ENCODE results near the gene FUCA2.

Gene FUCA2

GRCh38 chr6:143510991-143511891, at the start of gene FUCA2:
Gene FUCA2 (minus strand): TSS chr6:143511720. CDS start chr6:143511634, 86 bp downstream.
- DNase-seq (ENCODE audit: low spot score), result peak; percentile 61

- DNase-seq (ENCODE audit: low spot score), result no peak
These were observed 49.7 kb upstream of the FUCA2 start for GRCh38 chr6:143561105-143561704.

- no peak for DNase-seq (ENCODE audit: low spot score)
These were observed 47.6 kb upstream of the FUCA2 start for GRCh38 chr6:143559051-143559660.

- DNase-seq (ENCODE audit: low spot score), result no peak
These were observed 45.0 kb upstream of the FUCA2 start for GRCh38 chr6:143556529-143556928.

GRCh38 chr6:143555582-143555981, 44.1 kb upstream of the FUCA2 start:
- DNase-seq (ENCODE audit: low spot score), result no peak

DNA sequence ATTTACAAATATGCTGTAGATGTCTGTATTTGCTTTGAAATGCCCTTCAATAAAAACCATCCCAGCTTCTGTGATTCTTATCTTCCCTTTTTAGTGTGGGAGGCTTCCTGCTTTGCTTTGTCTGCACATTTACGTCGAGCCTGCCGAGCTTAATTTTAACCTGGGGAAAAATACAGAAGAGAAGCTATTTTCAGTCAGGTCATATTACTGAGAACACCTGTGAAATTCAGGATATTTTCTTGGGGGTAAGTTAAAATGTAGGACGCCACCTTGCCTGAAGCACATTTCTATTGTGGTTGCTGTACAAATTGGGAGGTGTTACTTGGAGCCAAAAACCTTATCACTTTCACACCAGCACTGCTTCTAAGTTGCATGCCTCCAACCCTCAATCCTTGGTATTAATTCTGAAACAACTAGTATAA, 43.6 kb upstream of the FUCA2 start:
- no peak for DNase-seq (ENCODE audit: low spot score)

DNA sequence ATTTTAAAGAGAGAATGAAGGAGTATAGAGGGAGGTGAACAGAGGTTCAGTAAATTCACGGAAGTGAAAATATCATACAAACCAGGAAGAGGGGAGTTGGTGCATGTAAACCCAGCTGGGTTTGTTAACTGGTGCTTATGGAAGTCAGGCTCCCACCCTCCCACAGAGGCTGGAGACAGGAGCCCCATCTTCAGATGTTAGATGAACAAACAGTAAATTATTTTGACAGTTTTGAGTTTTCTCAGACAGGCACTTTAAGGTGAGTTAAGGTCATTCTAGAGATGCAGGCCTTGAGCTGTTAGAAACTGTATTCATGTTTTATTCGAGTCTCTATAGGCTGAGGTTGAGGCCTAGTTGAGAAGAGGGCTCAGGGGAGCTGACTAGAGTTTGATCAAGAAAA, 41.8 kb upstream of the FUCA2 start:
- DNase-seq (ENCODE audit: low spot score), result no peak

DNA sequence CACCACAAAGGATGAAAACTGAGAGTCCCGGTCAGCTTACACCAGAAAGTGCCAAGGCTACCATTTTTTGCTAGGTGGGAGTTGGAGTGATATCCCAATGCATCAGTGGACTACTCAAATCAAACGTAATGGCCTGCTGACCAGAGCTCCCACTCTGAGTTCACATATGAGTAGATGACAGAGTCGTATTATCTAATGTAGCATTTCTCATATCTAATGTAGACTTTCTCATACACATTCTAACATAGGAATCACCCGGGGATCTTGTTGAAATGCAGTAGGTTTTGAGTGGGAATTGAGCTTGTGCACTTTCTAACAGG, 38.4 kb upstream of the FUCA2 start:
- DNase-seq (ENCODE audit: low spot score), result no peak

GRCh38 chr6:143549221-143549948, 37.9 kb upstream of the FUCA2 start:
- DNase-seq (ENCODE audit: low spot score), result no peak

- no peak for DNase-seq (ENCODE audit: low spot score)
These were observed 35.1 kb upstream of the FUCA2 start for GRCh38 chr6:143546599-143546998.

- DNase-seq (ENCODE audit: low spot score), result no peak
These were observed 34.5 kb upstream of the FUCA2 start for GRCh38 chr6:143545976-143546547.

- no peak for DNase-seq (ENCODE audit: low spot score)
These were observed 33.6 kb upstream of the FUCA2 start for GRCh38 chr6:143545165-143545564.

DNA sequence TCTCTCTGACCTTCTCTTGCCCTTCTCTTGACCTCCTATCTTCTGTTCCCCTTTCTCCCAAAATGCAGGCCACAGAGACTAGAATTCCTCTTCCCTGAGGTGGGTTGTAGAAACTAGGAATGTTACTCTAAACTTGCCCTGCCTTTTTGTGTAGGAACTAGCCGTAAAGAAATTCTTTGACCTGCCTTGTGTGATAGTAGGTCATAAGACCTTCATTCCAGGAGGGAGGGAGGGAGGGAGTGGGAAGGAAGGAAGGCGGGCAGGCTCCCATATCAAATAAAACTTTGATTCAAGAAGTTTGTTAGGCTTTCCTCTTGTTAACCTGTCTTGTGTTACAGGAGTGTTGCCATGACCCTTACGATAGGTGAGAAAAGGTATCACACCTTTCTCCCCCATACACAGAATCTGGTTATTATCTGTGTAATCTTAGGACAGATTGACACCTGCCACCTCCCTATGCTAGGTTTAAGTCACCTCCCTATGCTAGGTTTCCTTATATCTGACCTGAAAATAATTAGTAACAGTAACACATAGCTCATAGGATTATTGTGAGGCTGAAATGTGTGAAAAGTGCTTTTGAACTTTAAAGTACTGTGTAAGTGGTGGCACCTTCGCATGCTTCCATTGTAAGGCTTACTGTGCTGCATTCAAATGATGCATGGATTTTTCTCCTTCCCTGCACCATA, 32.6 kb upstream of the FUCA2 start:
- DNase-seq (ENCODE audit: low spot score), result no peak

DNA sequence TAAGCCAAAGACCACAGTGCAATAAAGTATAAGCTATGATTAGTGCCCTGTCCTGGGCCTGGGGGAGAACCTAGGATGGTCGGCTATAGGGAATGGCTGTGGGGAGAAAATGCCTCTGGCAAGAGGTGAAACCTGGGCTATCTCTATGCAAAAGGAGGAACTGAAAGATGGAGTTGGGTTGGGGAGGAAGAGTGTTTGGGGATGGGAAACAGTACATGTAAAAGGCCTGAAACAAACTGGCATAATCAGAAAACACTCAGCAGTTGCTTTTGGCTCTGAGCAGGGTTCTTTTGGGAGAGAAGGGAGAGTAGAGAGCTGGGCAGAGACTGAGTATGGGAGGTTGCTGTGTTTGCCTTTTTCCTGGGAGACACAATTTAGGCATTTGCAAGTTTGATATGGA, 31.9 kb upstream of the FUCA2 start:
- no peak for DNase-seq (ENCODE audit: low spot score)

DNA sequence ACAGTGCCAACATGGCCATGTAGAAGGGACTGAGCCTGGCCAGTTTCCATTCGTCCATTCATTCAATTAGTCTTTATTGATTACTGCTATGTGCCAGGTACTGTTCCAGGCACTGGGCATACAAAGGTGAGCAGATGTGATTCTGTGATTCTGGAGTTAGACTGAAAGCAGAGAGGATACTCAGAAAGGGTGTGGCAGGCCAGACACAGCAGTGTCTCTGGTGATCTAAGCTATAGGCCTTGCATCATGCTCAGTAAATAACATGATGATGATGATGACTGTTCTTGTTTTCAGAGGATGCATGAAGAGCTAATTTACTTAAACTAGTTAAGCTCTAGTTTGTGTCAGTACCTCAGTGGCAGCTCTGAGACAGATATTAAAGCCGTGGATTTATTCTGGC, 31.4 kb upstream of the FUCA2 start:
- no peak for DNase-seq (ENCODE audit: low spot score)

DNA sequence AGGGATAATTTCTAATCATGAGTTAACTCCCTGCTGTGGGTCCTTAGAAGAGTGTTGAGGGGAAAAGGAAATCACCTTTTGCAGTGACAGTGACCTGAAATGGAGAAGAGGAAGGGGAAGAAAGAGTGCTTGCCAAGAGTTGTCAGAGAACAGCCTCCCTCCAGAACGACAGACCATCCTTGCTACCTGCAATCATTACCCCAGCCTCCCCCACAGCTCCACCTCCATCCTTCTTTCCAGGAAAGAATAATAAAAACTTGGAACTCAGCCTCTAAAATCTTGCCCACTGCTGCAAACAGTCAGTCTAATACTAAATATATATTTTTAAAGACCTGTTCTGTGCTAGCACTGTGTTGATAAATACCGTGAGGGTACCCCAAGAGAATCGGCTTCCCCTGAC, 28.7 kb upstream of the FUCA2 start:
- no peak for DNase-seq (ENCODE audit: low spot score)

GRCh38 chr6:143539734-143540133, 28.2 kb upstream of the FUCA2 start:
- no peak for DNase-seq (ENCODE audit: low spot score)

DNA sequence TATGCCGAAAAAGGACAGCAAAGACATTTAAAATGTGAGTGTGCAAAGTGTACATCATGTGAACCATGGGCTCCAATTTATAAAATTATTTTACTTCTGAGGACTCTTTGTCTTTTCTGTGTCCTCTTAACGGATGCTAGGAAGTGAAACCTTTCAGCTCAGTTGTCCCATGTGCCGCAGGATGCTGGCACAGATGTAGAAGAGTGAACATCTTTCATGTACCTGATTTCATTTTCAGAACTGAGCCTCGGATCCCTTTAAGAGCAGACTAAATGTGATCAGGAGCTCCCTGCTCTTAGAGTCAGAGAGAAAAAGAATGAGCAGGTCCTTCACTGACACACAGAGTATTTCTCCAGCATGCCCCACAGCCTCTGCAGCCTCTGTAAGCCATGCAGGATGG, 27.6 kb upstream of the FUCA2 start:
- no peak for DNase-seq (ENCODE audit: low spot score)

- DNase-seq (ENCODE audit: low spot score), result no peak
These were observed 26.9 kb upstream of the FUCA2 start for GRCh38 chr6:143538374-143538773.

DNA sequence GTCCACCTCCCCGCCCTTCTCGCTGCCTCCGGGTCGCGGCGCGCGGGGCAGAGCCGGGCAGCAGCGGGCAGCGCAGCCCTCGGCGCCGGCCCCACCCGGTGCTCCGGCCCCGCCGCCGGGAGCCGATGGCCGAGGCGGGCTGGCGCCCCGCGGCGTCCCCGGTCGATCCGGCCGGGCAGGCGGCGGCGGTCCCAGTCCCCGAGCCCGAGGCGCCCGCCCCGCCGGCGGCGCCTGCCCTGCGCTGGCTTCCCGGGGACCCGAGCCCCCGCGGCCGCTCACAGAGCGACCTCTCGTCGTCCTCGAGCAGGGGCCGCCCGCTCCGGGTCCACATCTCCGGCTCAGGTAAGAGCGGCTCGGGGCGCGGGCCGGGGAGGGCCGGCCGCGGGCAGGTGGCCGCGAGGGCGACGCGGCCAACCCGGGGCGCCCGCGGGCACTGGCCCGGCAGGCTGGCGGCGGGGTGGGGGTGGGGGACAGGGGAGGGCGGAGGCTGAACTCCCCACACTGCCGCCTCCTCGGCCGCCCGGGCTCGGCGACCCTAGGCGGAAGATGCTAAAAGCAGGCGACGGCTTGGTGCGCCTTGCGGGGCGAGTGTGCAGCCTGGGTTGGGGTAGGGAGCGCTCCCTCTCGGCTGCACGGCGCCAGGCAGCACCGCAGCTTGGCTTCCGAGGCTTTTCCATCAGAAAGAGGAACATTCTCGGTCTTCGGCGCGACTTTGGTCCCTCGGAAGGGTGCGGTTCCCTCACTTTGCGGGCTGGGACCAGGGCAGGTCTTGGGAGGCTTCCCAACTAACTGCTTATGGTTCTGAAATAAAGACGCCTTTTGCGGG, 25.6 kb upstream of the FUCA2 start:
- DNase-seq (ENCODE audit: low spot score), result peak; percentile 51

DNA sequence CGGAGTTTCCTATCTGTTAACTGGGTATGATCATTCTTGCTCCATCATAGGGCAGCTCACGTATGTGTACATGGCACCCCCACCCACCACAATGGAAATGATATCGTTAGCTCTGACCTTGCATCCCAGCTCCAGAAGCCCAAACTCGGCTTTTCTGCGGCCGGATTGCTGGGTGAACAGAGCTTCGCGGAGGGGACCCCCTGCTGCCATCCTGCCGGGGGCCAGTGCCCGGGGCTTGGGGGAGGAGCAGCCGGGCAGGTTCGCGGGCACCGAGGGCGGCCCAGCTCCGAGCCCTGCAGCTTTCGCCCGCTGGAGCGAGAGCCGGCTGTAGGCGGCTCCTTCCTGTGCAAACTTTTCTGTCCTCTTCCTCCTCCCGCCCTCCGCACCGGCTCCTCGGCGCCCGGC, 24.9 kb upstream of the FUCA2 start:
- DNase-seq (ENCODE audit: low spot score), result peak; percentile 36
